GM21447 (cell line): ENCODE measurements around the gene KLHL3.
"Not testable (repeated sequence)": the region's sequence is repeated elsewhere in the genome, so short reads cannot be mapped to it uniquely, and the experiment has no call there.

Experiments
- ATAC-seq: cut with Tn5 transposase; IDR thresholded peaks from one replicate; pipeline ENCODE4 v1.9.1; 2021; ENCODE audit not compliant: unreplicated experiment

Gene KLHL3, protein sequence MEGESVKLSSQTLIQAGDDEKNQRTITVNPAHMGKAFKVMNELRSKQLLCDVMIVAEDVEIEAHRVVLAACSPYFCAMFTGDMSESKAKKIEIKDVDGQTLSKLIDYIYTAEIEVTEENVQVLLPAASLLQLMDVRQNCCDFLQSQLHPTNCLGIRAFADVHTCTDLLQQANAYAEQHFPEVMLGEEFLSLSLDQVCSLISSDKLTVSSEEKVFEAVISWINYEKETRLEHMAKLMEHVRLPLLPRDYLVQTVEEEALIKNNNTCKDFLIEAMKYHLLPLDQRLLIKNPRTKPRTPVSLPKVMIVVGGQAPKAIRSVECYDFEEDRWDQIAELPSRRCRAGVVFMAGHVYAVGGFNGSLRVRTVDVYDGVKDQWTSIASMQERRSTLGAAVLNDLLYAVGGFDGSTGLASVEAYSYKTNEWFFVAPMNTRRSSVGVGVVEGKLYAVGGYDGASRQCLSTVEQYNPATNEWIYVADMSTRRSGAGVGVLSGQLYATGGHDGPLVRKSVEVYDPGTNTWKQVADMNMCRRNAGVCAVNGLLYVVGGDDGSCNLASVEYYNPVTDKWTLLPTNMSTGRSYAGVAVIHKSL

DNA sequence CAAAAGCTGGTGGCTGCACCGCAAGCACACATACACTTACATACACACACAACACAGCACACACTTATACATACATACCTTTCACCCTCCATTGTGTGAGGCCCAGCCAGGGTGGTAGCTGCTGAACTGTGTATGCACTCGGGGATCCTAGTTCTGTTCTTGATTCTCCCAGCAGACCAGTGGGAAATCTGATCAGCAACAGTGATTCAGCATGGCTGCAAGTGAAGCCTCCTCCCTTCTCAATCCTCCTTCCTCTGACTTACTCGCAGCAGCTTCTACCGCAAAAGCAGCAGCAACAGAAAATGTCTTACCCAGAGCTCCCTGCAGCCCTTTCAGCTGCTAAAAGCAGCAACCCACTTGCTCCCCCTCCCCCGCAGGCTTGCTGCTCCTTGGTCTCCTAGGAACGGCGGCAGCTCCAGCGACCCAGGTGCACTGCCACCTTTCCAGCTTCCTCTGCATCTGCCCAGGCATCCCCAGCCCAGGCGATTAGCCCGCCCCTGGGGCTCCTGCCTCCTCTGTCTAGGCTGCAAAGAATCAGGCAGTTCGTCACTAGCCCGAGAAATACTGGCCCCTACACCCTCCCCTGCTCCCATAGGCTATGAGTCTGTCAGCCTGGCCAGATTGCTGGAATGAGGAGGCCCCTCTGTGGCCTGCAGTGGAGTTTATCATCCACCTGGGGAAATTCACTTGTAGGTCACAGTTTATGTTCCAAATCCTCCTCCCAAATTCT lies at the start of gene KLHL3:
KLHL3 (minus strand) TSS at position 535 of the 730 bp plus-strand sequence; CDS start at position 92, 443 bp downstream.
- ATAC-seq, result peak; percentile 56

DNA sequence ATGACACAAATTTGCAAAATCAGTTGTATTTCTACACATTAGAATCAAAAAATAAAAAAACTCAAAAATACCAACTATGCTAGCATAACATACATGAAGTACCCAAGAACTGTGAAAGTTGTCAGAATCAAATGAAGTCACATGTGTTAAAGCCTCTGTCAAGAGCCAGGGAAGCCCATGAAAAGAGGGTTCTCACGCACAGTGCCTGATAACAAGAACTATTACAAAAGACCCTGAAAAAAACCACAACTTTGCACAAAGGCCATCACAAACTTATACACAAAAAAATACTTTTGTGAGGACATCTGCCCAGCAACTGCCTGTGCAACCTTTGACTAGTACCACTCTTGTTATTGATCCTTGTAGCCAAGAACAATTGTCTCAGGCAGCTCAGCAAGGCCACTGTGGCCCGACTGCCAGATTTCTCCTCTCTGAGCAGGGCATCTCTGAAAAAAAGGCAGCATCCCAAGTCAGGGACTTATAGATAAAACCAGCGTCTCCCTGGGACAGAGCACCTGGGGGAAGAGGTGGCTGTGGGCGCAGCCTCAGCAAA lies 47.2 kb upstream of the KLHL3 start:
- no peak for ATAC-seq

DNA sequence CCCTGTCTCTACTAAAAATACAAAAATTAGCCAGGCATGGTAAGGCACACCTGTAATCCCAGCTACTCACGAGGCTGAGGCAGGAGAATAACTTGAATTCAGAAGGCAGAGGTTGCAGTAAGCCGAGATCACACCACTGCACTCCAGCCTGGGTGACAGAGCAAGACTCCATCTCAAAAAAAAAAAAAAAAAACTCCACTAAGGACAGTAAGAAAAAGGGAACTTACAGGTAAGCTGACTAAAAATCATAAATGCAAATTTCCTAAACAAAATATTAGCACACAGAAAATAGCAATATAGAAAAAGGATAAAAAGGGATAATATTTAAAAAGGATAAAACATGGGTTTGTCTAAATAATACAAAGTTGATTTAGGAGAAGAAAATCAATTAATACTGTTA lies 46.2 kb upstream of the KLHL3 start:
- no peak for ATAC-seq

DNA sequence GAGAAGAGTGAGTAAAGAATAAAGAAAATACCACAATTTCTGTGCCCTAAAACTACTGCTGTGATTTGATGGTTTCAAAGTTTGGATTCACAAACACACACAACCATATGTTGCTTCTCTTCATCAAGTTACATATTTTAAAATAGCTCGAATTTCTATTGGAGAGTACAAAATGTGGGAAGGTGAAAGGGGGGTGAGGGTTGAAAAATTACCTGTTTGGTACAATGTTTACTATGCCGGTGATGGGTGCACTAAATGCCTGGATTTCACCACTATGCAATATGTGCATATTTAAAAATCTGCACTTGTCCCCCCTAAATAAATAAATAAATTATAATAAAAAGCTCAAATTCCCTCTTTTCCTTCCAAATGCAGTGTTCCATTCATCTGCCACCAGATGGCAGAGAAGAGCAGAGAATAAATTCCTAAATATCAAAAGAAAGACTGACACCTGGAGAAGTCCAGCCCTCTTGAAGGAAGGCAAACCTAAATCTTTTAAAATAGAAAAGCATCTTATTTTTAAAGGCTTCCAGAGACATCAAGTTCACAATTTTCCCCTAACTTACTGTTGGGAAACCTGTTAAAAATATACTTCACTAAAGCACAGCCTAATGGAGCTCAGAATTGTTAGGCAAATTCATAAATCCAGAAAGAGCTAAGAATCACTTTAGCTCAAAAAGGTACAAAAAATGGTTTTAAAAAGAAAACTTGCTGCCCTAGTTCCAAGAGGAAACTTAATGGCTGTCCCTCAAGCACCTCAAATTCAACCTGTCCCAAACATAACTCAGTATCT lies 43.1 kb upstream of the KLHL3 start:
- ATAC-seq, result no peak

DNA sequence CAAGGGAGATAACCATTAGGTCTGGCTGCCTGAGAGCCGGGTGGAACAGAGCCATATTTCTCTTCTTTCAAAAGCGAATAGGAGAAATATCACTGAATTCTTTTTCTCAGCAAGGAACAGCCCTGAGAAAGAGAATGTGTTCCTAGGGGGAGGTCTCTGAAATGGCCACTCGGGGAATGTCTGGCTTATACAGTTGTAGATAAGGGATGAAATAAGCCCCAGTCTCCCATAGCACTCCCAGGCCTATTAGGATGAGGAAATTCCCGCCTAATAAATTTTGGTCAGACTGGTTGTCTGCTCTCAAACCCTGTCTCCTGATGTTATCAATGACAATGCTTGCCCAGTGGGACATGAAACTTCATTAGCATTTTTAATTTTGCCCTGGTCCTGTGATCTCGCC lies 32.0 kb upstream of the KLHL3 start:
- ATAC-seq, result not testable (repeated sequence)

DNA sequence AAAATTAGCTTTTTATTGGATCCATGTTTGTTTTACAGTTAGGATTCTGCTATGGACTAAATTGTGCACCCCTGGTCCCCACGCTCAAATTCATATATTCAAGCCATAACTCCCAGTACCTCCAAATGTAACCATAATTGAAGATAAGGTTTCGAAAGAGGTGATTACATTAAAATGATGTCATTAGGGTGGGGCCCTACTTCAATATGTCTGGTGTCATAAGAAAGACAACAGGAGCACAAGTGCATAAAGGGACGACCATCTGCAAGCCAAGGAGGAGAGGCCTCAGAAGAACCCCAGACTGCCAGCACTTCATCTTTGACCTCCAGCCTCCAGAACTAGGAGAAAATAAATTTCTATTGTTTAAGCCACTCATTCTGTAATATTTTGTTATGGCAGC lies 25.7 kb upstream of the KLHL3 start:
- ATAC-seq, result no peak

DNA sequence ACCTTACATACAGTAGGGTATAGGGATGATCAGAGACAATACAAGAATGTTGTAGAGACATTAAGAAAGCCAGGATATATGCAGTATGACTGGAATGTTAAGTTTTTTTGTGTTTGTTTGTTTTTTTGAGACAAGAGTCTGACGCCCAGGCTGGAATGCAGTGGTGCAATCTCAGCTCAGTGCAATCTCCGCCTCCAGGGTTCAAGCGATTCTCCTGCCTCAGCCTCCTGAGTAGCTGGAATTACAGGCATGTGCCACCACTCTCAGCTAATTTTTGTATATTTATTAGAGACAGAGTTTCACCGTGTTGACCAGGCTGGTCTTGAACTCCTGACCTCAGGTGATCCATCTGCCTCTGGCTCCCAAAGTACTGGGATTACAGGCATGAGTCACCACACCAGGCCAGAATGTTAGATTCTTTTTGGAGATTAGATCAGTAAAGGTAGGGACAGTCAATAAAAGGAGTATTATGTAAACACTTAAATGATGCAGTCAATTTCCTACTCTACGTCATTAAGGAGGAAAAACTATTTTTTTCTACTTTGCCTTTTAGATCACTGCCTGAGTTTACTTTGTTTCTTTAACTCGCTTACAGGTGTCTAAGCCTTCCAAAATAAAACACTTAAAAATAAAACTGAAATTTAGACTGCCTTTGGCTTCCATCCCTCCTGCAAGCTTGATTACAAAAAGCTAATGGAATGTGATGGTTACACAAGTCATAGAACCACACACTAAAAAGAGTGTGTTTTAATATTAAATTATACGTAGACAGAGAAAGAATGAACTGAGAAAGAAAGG lies 25.0 kb upstream of the KLHL3 start:
- ATAC-seq, result no peak

DNA sequence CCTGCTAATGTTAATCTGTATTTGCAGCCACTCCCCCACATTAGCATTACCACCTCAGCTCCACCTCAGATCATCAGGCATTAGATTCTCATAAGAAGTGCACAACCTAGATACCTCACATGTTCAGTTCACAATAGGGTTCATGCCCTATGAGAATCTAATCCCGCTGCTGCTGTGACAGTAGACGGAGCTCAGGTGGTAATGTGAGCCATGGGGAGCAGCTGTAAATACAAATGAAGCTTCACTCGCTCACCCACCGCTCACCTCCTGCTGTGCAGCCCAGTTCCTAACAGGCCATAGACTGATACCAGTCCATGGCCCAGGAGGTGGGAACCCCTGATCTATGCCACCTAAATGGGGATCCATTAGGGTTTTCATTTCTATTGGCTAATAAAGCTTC lies 24.4 kb upstream of the KLHL3 start:
- ATAC-seq, result no peak

DNA sequence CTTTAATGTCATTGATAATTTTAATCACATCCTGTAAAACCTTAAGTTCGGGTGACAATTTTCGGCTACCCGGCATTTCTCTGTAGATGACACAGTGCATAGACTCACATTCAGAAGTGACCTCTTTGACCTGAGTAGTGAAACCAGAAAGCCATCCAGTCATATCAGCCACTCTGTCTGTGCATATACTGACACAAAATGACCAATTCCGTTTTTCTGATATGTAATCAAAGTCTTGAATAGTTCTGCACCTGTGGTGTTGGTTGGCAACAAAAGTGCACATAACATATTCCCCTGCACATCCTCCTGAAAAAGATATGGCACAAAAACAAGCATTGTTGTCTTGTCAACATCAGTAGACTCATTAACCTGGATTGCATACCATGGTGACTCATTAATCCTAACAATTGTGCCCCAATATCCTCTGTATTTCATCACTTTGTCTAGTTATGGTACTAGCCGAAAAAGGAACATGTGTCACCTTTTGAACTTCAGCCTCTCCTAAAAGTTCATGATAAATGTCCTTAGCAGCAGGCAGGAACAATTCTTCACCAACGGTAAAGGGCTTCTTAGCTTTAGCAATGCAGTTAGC lies 22.9 kb upstream of the KLHL3 start:
- no peak for ATAC-seq

DNA sequence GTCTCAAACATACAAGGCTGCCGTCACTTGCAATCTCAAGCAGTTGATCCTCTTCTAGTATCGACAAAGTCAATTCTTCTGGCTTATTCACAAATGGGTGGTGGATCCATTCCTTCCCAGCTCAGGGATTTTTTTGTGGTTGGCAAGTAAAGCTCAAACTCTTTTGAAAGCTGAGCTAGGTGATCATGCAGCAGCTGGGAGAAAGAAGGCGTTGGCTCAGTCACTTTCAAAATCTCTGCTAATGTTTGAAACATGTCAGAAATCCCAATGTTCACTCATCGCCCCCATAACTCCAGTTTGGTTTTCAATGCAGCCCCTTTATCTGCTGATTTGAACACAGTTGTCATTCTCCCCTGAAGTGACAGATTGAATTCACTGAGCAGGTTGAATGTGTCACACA lies 22.2 kb upstream of the KLHL3 start:
- no peak for ATAC-seq

DNA sequence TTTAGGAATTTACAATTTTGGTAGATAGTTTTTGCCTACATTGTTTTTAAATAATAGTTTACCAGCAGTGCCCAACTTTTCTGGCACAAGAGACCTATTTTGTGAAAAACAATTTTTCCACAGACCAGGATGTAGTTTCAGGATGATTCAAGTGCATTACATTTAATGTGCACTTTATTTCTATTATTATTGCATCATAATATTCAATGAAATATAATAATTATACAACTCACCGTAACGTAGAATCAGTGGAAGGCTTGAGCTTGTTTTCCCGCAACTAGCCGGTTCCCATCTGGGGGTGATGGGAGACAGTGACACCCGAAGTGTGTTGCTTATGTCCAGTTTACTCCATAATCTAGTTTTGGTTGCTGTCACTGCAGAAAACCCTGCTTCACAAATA lies 21.7 kb upstream of the KLHL3 start:
- ATAC-seq, result no peak

DNA sequence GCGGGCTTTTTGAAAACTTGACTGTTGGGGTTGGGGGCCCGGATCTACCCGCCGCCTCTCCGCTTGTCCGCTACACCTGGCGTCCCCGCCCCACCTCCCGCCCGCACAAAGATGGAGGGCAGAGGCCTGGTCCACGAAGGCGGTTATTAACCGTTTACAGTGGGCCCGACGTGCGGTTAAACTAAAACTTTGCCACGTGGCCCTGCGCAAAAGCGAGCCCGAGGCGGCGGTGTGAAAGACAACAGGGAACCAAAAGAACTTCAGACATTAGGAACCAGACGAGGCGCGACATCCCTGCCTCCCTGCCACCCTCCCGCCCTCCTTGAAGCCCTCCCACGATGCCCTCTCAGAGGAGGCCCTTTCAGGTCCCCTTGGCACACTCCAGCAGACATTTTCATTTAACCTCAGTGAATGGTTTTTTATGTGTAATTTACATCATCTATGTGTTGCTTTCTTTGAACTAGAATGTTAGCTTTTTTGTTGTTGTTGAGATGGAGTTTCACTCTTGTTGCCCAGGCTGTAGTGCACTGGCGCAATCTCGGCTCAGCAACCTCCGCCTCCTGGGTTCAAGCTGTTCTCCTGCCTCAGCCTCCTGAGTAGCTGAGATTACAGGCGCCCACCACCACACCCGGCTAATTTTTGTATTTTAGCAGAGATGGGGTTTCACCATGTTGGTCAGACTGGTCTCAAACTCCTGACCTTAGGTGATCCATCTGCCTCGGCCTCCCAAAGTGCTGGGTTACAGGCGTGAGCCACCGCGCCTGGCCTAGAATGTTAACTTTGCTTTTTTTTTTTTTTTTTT lies 19.3 kb upstream of the KLHL3 start:
- peak; percentile 14 for ATAC-seq

DNA sequence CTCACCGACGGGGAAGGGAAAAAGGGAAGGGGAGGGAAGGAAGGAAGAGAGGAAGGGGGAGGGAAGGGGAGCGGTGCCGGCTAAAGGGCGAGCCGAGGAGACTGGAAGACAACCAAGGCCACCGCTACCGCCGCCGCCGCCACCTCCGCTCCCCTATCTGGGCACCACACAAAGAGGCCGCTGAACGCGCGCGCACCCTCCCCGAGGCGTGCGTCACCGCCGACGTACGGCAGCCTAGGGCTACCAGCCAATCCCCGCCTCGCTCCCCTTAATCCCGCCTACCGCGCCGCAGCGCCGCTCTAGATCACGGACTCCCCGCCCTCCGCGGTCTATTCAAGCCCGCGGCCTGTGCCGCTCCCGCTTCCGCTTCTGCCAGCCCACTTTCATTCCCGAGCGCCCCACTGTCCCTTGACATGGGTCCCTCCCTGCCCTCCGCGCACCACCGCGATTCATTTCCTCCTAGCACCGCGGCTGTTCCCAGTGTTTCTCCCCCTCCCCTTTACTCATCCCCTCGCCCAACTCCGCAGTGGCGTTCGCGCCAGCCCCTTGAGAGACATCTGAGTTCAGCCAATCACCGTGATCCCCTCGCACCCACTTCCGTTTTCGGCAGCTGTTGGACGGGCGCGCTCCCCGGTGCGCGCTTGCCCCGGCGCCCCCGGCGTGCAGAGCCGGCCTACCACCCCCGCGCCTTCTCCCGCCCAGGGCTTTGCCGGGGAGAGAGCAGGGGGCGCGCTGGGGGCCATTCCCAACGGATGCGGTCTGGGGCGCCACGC lies 18.5 kb upstream of the KLHL3 start, which contains the start of gene HNRNPA0:
HNRNPA0 (minus strand) TSS at position 176 of the 773 bp plus-strand sequence. CDS start 297 bp downstream, outside the sequence.
- ATAC-seq, result peak; percentile 80

DNA sequence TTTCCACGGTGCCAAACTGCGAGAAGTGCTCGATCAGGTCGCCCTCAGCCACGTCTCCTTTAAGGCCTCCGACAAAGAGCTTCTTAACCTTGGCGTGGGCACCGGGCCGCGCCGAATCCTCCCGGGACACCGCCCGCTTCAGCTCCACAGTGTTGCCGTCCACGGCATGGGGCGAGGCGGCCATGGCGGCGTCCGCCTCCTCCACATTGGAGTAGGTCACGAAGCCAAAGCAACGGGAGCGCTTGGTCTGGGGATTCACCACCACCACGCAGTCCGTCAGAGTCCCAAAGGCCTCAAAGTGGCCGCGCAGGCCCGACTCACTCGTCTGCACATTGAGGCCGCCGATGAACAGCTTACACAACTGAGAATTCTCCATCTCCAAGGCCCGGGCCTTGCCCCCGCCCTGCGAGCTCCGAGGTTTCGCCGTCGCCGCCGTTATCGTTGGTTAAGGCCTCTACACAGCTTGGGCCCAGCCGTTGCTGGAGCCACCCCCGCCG lies 17.9 kb upstream of the KLHL3 start:
- peak; percentile 12 for ATAC-seq

DNA sequence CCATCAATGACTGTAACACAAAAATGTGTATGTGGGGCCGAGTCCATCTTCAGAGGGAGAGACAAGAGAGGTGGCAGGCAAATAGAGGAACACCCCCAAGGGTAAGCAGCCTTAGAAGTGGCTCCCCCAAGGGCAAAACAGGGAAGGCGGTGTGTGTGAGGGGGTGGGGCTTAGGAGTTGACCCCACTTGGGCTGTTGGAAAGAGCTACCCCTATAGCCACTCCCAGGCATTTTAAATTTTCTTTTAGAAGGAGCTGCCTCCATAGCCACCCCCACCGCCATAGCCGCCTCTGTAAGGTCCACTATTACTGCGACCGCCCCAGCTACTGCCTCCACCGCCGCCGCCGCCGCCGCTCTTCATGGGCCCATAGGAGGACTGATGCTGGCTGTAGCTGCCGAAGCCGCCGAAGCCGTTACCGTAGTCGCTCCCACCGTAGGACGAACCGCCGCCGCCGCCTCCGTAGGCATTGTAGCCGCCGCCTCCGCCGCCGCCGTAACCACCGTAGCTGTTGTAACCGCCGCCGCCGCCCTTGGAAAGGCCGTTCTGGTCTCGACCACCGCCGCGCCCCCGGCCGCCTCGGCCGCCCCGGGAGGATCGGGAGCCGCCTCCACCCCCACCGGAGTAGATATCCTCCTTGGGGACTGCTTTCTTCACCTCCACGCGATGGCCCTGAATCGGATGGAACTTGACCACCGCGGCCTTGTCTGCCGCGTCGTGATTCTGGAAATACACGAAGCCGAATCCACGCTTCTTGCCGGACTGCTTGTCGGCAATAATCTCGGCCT lies 17.2 kb upstream of the KLHL3 start:
- no peak for ATAC-seq

DNA sequence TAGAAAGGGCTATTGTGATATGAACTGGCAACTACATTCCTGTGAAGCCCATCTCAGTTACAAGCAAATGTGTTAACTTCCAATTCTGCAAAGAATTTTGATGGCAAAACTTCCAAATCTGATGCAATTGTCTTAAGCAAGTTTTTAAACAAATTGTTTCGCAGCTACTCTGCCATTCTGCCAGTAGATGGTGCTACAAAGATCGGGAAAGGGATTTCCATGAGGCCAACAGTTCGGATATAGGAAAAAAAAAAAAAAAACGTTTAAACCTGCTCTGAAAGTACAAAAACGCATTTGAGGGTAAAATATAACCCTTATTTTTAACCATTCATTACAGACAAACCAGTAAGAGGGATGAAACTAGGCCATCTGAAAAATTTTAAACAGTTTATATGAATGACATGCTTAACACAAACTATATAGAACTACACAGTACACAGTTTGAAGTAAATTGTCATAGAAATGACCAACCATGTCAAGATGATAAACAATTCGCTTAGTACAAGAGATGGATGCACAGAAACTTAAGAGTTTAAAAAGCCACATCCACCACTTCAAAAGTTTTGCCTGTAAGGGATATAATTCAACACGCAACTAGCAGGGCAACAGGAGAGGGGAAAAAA lies 16.1 kb upstream of the KLHL3 start:
- no peak for ATAC-seq

DNA sequence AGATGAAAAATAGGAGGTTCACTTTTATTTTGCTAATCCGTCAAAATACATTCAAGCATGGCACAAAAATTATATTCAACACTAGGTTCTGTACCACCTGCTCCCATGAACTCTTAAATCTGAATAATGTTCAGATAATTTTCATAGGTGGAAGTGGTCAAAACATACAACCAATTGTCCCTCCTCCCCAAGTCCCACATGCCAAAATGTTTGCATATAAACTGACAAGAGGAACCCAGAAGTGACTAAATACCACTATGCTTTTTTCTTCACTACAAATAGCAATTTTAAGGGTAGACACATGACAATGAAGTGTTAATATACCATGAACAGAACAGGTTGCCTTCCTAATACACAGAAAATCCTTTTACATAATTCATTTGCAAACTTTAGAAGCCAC lies 14.5 kb upstream of the KLHL3 start:
- ATAC-seq, result no peak
